B cell (primary cell): ENCODE results near the gene GNAT2. TPM values are rescaled to one million over a fixed set of nuclear protein-coding genes. Genes with fewer than 3 reads are reported as not detected.

ENCODE experiments used
- ATAC-seq: fragments of 200-7000 bp; cut with Tn5 transposase; one replicate; pipeline ENCODE4 v1.10.0; 2021; ENCODE audit warnings: low read depth, mild to moderate bottlenecking, moderate number of reproducible peaks, moderate library complexity
- CTCF ChIA-PET: fragments of 350-600 bp; sonication (Branson Sonifier 250); formaldehyde crosslinking; loops from one replicate; lab custom pipeline; 2021; ENCODE audit warnings: antibody characterized with exemption, inconsistent platforms; lab: Charles Lee
- POLR2A ChIA-PET: fragments of 350-600 bp; sonication (Branson Sonifier 250); formaldehyde crosslinking; loops from one replicate; lab custom pipeline; 2021; ENCODE audit warnings: antibody characterized with exemption; lab: Charles Lee
- DNase-seq: peaks from one replicate; pipeline ENCODE4 v3.0.0; 2013
- H2AFZ ChIP-seq: 2 replicates; pipeline ENCODE4 v1.6.1; 2012; ENCODE audit warnings: mild to moderate bottlenecking, low read depth, low read length; ENCODE audit not compliant: insufficient read depth, poor library complexity, severe bottlenecking
- H3K27ac ChIP-seq, 2 donors: 1 replicate in 1 of 2; 2 replicates in 1 of 2; pipeline ENCODE4 v1.5.1; 2012 to 2013; ENCODE audit warnings: low read length in 2 of 2, mild to moderate bottlenecking in 2 of 2, moderate library complexity in 1 of 2
- H3K27me3 ChIP-seq, 4 experiments: fragments of 200-600 bp in 1 of 4; sonication (generic) in 1 of 4; replicated peaks in 1 of 4; 1 replicate in 2 of 4; 2 replicates in 2 of 4; pipeline versions ENCODE4 v1.6.1 to v1.7.0; 2013 to 2016; ENCODE audit warnings: low read length in 3 of 4, mild to moderate bottlenecking in 2 of 4, mixed read lengths in 1 of 4, moderate library complexity in 1 of 4; ENCODE audit not compliant: insufficient read depth in 4 of 4, control insufficient read depth in 3 of 4; ENCODE audit errors: control extremely low read depth in 1 of 4
- H3K36me3 ChIP-seq, 2 experiments: replicated peaks in 1 of 2; 1 replicate in 1 of 2; 2 replicates in 1 of 2; pipeline versions ENCODE4 v1.6.1 to v1.7.1; 2013; ENCODE audit warnings: low read length in 1 of 2; ENCODE audit not compliant: insufficient read depth in 2 of 2, control insufficient read depth in 1 of 2; ENCODE audit errors: control extremely low read depth in 1 of 2, extremely low read depth in 1 of 2
- H3K4me1 ChIP-seq, 2 donors: fragments of 200-600 bp in 1 of 2; sonication (generic) in 1 of 2; 1 replicate in 1 of 2; 2 replicates in 1 of 2; pipeline versions ENCODE4 v1.5.1 to v1.6.1; 2013 to 2017; ENCODE audit warnings: low read length in 2 of 2; ENCODE audit not compliant: control insufficient read depth in 2 of 2, insufficient read depth in 2 of 2
- H3K4me2 ChIP-seq: replicated peaks from 2 replicates; pipeline ENCODE3; 2012; ENCODE audit warnings: mild to moderate bottlenecking, low read depth, low read length; ENCODE audit not compliant: poor library complexity, severe bottlenecking
- H3K4me3 ChIP-seq, 5 experiments: fragments of 200-600 bp in 1 of 5; sonication (generic) in 1 of 5; 1 replicate in 3 of 5; 2 replicates in 2 of 5; pipeline versions ENCODE4 v1.5.1 to v1.7.0; 2011 to 2016; ENCODE audit warnings: low read length in 4 of 5, mild to moderate bottlenecking in 4 of 5, low read depth in 2 of 5, control low read depth in 1 of 5, moderate library complexity in 1 of 5; ENCODE audit not compliant: insufficient read depth in 1 of 5; ENCODE audit errors: control extremely low read depth in 1 of 5, extremely low read depth in 1 of 5
- H3K79me2 ChIP-seq: fragments of 200-600 bp; sonication (generic); one replicate; pipeline ENCODE4 v1.6.0; 2016; ENCODE audit warnings: low read length; ENCODE audit not compliant: control insufficient read depth, insufficient read depth
- H3K9ac ChIP-seq: fragments of 200-600 bp; sonication (generic); 2 replicates; pipeline ENCODE4 v1.6.1; 2017; ENCODE audit warnings: mild to moderate bottlenecking, low read length, moderate library complexity
- H3K9me3 ChIP-seq, 3 donors: one replicate each; pipeline versions ENCODE4 v1.6.1 to v1.7.1; 2013; ENCODE audit warnings: low read length in 2 of 3; ENCODE audit not compliant: control insufficient read depth in 2 of 3, insufficient read depth in 1 of 3; ENCODE audit errors: control extremely low read depth in 1 of 3
- H4K20me1 ChIP-seq: 2 replicates; pipeline ENCODE4 v1.6.0; 2012; ENCODE audit warnings: mild to moderate bottlenecking, low read length; ENCODE audit not compliant: insufficient read depth, control insufficient read depth, poor library complexity, severe bottlenecking
- H3K27ac Mint-ChIP-seq: one replicate; pipeline ENCODE4 v1.8.0; 2021; ENCODE audit warnings: mixed read lengths
- H3K27me3 Mint-ChIP-seq: one replicate; pipeline ENCODE4 v1.8.0; 2021; ENCODE audit warnings: mixed read lengths
- H3K4me1 Mint-ChIP-seq: one replicate; pipeline ENCODE4 v1.8.0; 2021; ENCODE audit warnings: mixed read lengths
- H3K4me3 Mint-ChIP-seq: one replicate; pipeline ENCODE4 v1.8.0; 2021; ENCODE audit warnings: mixed read lengths
- H3K9me3 Mint-ChIP-seq: one replicate; pipeline ENCODE4 v1.8.0; 2022; ENCODE audit warnings: mixed read lengths; ENCODE audit not compliant: insufficient read depth
- CTCF ChIP-seq: fragments of 200-600 bp; IDR thresholded peaks from one replicate; pipeline ENCODE4 v1.8.0; 2022; ENCODE audit warnings: antibody characterized with exemption, mild to moderate bottlenecking
- EZH2 ChIP-seq: IDR thresholded peaks from 2 replicates; pipeline ENCODE4 v1.6.1; 2012; ENCODE audit warnings: borderline replicate concordance, low read depth, mild to moderate bottlenecking, moderate library complexity, low read length; ENCODE audit not compliant: insufficient read depth, poor library complexity, severe bottlenecking
- WGBS: methylation state at CpG from one replicate; pipeline ENCODE4 v1.1.5; 2013; ENCODE audit warnings: missing lambda C conversion rate; ENCODE audit not compliant: insufficient coverage; 5-methylcytosine and 5-hydroxymethylcytosine counted together
- intact Hi-C: fragments of 100-400 bp; cut with micrococcal nuclease; formaldehyde crosslinking; loops from one replicate; pipeline ENCODE4 v1.10.0; 2022
- polyA plus RNA-seq: library from polyadenylated mRNA; depleted of rRNA; stranded (reverse); fragments of >200 nt; gene quantifications from 2 replicates; pipeline ENCODE4 v1.2.3, GENCODE V29; 2012
- total RNA-seq, 2 donors: library from RNA; stranded (reverse); fragments of 120-200 nt in 1 of 2; gene quantifications; 1 replicate in 1 of 2; 2 replicates in 1 of 2; pipeline versions ENCODE4 v1.2.3 to v1.2.4, GENCODE V29; 2013 to 2022

GNAT2 gene
- total and polyA plus RNA-seq, 2 donors (not counting 1 experiment from before 2014, with no cell fraction given), result not detected

DNA sequence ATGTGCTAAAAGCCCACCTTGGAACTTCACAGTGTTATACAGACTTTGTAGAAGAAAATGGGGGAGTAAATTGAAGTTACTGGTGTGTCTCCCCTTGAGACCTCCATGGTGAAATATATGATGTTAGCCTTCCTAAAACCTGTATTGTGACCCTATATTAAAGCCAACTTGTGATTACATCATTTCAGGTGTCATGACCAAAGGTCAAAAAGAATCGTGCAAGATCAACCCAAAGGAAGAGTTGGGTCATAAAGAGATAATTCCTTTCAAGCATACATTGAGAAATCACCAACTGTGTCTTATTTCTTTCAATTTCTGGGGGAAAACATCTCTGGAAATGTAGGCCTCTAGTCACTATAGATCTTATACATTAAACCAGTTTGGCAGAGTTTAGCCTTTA is 34.6 kb downstream of the GNAT2 start:
- CTCF ChIA-PET, result interaction anchor here (1.0 kb wide), 1 partner anchor 11 kb away, joined by 3 read pairs; no protein-coding TSS in a partner anchor
- no peak for TF ChIP-seq EZH2
- no peak for TF ChIP-seq CTCF
- intact Hi-C loops, result no loop called here

GRCh38 chr1:109582021-109582420 is 37.4 kb downstream of the GNAT2 start:
- H3K27ac Mint-ChIP-seq, result no peak overlapping the region
- DNase-seq, result no peak
- no peak overlapping the region for H3K4me3 Mint-ChIP-seq
- Histone ChIP-seq H3K9ac (no peak overlapping the region), H2AFZ (no peak overlapping the region), H3K4me3 (no peak overlapping the region), H3K9me3 (no peaks in the 10 kb centered on the region), H3K36me3 (peaks cover 13 to 75% of the 10 kb centered on the region in 2 experiments), H3K27me3 (no peaks in the 10 kb centered on the region), H3K4me2 (no peak overlapping the region), H3K79me2 (peaks cover 14% of the 10 kb centered on the region), H4K20me1 (peaks cover 31% of the 10 kb centered on the region), H3K27ac (no peak overlapping the region), H3K4me1 (no peaks in the 10 kb centered on the region)
- no peaks in the 10 kb centered on the region for H3K4me1 Mint-ChIP-seq
- ChIA-PET POLR2A (no interaction called here), CTCF (interaction anchor here (0.6 to 1.2 kb wide), 2 partner anchors 58 to 269 kb away, joined by 3 to 4 read pairs; no protein-coding TSS in a partner anchor)
- no peaks in the 10 kb centered on the region for H3K9me3 Mint-ChIP-seq
- ATAC-seq, result no peak
- H3K27me3 Mint-ChIP-seq, result no peaks in the 10 kb centered on the region
- TF ChIP-seq CTCF, result no peak
- intact Hi-C loops, result no loop called here
- 100% methylated on average over 2 of the region's 2 CpGs for WGBS

More for the DNA sequence above, 34.6 kb downstream of the GNAT2 start:
- no CpG with 5 or more reads among the region's 1 CpG for WGBS
- no peak for ATAC-seq
- POLR2A ChIA-PET, result no interaction called here
- Histone ChIP-seq H4K20me1 (peaks cover 31% of the 10 kb centered on the region), H3K27ac (no peak overlapping the region), H3K36me3 (peaks cover 19 to 75% of the 10 kb centered on the region in 2 experiments), H3K79me2 (peaks cover under 1% of the 10 kb centered on the region), H3K4me3 (no peak overlapping the region), H3K9me3 (no peaks in the 10 kb centered on the region), H3K9ac (no peak overlapping the region), H3K4me1 (no peaks in the 10 kb centered on the region), H3K27me3 (no peaks in the 10 kb centered on the region), H3K4me2 (no peak overlapping the region), H2AFZ (no peak overlapping the region)
- Mint-ChIP-seq H3K9me3 (no peaks in the 10 kb centered on the region), H3K27me3 (no peaks in the 10 kb centered on the region), H3K4me1 (no peaks in the 10 kb centered on the region), H3K27ac (no peak overlapping the region), H3K4me3 (no peak overlapping the region)
- no peak for DNase-seq
